Measurements from ENCODE around the gene CLDN20.

GRCh38 chr6:155228546-155229166, 35.2 kb upstream of the CLDN20 start:
- TF ChIP-seq CTCF (IDR thresholded peaks at IDR 0.05) (no peak), MEF2A (IDR thresholded peaks at IDR 0.05; ENCODE audit: borderline replicate concordance, low read depth) (no peak), EP300 (IDR thresholded peaks at IDR 0.05; ENCODE audit: borderline replicate concordance in 1 of 2, low read depth in 1 of 2, low read length in 1 of 2) (no peak), POLR2AphosphoS5 (IDR thresholded peaks at IDR 0.05; ENCODE audit: low read depth, low read length) (no peak), MXI1 (IDR thresholded peaks at IDR 0.05; ENCODE audit: low read depth, low read length) (no peak), RCOR1 (IDR thresholded peaks at IDR 0.05; ENCODE audit: low read length) (no peak), YY1 (IDR thresholded peaks at IDR 0.05; ENCODE audit: low read depth) (no peak)
- TF ChIP-seq, protein P1, sequence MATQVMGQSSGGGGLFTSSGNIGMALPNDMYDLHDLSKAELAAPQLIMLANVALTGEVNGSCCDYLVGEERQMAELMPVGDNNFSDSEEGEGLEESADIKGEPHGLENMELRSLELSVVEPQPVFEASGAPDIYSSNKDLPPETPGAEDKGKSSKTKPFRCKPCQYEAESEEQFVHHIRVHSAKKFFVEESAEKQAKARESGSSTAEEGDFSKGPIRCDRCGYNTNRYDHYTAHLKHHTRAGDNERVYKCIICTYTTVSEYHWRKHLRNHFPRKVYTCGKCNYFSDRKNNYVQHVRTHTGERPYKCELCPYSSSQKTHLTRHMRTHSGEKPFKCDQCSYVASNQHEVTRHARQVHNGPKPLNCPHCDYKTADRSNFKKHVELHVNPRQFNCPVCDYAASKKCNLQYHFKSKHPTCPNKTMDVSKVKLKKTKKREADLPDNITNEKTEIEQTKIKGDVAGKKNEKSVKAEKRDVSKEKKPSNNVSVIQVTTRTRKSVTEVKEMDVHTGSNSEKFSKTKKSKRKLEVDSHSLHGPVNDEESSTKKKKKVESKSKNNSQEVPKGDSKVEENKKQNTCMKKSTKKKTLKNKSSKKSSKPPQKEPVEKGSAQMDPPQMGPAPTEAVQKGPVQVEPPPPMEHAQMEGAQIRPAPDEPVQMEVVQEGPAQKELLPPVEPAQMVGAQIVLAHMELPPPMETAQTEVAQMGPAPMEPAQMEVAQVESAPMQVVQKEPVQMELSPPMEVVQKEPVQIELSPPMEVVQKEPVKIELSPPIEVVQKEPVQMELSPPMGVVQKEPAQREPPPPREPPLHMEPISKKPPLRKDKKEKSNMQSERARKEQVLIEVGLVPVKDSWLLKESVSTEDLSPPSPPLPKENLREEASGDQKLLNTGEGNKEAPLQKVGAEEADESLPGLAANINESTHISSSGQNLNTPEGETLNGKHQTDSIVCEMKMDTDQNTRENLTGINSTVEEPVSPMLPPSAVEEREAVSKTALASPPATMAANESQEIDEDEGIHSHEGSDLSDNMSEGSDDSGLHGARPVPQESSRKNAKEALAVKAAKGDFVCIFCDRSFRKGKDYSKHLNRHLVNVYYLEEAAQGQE (IDR thresholded peaks at IDR 0.05; ENCODE audit: low read depth, low read length): no peak

Measured in SK-N-SH (cell line).